ENCODE measurements around the gene PRKCZ. TPM values are rescaled to one million over a fixed set of nuclear protein-coding genes. Genes with fewer than 3 reads are reported as not detected.

The PRKCZ gene
- total RNA-seq, 2 experiments from 2014 or later, result 17.8 to 19.0 TPM

GRCh38 chr1:2127187-2128145, 77.3 kb downstream of the PRKCZ start:
- H3K36me3 Mint-ChIP-seq (ENCODE audit: low read depth), result no peaks in the 10 kb centered on the region
- H3K27ac ChIP-seq (ENCODE audit: low read depth in 1 of 2, low read length in 2 of 2), result no peak overlapping the region
- H3K4me1 Mint-ChIP-seq (ENCODE audit: low read depth), result peaks cover 19% of the 10 kb centered on the region
- intact Hi-C loops (cut with DNase I, micrococcal nuclease), result no loop called here
- peaks cover 25% of the 10 kb centered on the region for H3K4me1 ChIP-seq (ENCODE audit: insufficient read depth, low read length)
- no peaks in the 10 kb centered on the region for H3K9me3 Mint-ChIP-seq
- CTCF ChIA-PET, result interaction anchor here (2.1 kb wide), 1 partner anchor 13 kb away, joined by 7 read pairs; no protein-coding TSS in a partner anchor
- H3K27ac Mint-ChIP-seq, result no peak overlapping the region
- peak in 1 of 14 experiments; percentile 7 for DNase-seq
- no peaks in the 10 kb centered on the region for H3K36me3 ChIP-seq (ENCODE audit: insufficient read depth, low read length)
- no peaks in the 10 kb centered on the region for H3K27me3 ChIP-seq (ENCODE audit: control insufficient read depth in 1 of 2, insufficient read depth in 2 of 2, low read length in 2 of 2)
- no peaks in the 10 kb centered on the region for H3K27me3 Mint-ChIP-seq
- peak overlapping the region; percentile 12 for H3K4me3 ChIP-seq (ENCODE audit: low read length)
- no peak for TF ChIP-seq CTCF (IDR thresholded peaks at IDR 0.05)
- POLR2A ChIA-PET, result interaction anchor here (1.1 kb wide), 1 partner anchor 36 kb away, joined by 3 read pairs; no protein-coding TSS in a partner anchor
- H3K9me3 ChIP-seq (ENCODE audit: control insufficient read depth in 1 of 2, insufficient read depth in 1 of 2, low read length in 2 of 2), result no peaks in the 10 kb centered on the region
- peak overlapping the region; percentile 77 for H3K4me3 Mint-ChIP-seq
- no peak for ATAC-seq (ENCODE audit: poor library complexity)

GRCh38 chr1:2128189-2128901, 78.1 kb downstream of the PRKCZ start:
- Mint-ChIP-seq H3K4me3 (no peak overlapping the region), H3K9me3 (no peaks in the 10 kb centered on the region), H3K36me3 (ENCODE audit: low read depth) (peaks cover 4% of the 10 kb centered on the region), H3K4me1 (ENCODE audit: low read depth) (peaks cover 27% of the 10 kb centered on the region), H3K27me3 (no peaks in the 10 kb centered on the region), H3K27ac (no peak overlapping the region)
- Histone ChIP-seq H3K9me3 (ENCODE audit: control insufficient read depth in 1 of 2, insufficient read depth in 1 of 2, low read length in 2 of 2) (no peaks in the 10 kb centered on the region), H3K4me1 (ENCODE audit: insufficient read depth, low read length) (peaks cover 31% of the 10 kb centered on the region), H3K27me3 (ENCODE audit: control insufficient read depth in 1 of 2, insufficient read depth in 2 of 2, low read length in 2 of 2) (no peaks in the 10 kb centered on the region), H3K4me3 (ENCODE audit: low read length) (no peak overlapping the region), H3K27ac (ENCODE audit: low read depth in 1 of 2, low read length in 2 of 2) (no peak overlapping the region), H3K36me3 (ENCODE audit: insufficient read depth, low read length) (no peaks in the 10 kb centered on the region)
- TF ChIP-seq CTCF (IDR thresholded peaks at IDR 0.05), result no peak
- POLR2A ChIA-PET, result interaction anchor here (1.1 kb wide), 1 partner anchor 35 kb away, joined by 3 read pairs; no protein-coding TSS in a partner anchor
- intact Hi-C loops (cut with DNase I, micrococcal nuclease), result no loop called here
- no peak for DNase-seq
- no peak for ATAC-seq (ENCODE audit: poor library complexity)
- CTCF ChIA-PET, result interaction anchor here (2.1 kb wide), 1 partner anchor 12 kb away, joined by 7 read pairs; no protein-coding TSS in a partner anchor

GRCh38 chr1:2129256-2129943, 79.2 kb downstream of the PRKCZ start:
- Histone ChIP-seq H3K36me3 (ENCODE audit: insufficient read depth, low read length) (no peaks in the 10 kb centered on the region), H3K9me3 (ENCODE audit: control insufficient read depth in 1 of 2, insufficient read depth in 1 of 2, low read length in 2 of 2) (no peaks in the 10 kb centered on the region), H3K27ac (ENCODE audit: low read depth in 1 of 2, low read length in 2 of 2) (no peak overlapping the region), H3K4me1 (ENCODE audit: insufficient read depth, low read length) (peaks cover 38% of the 10 kb centered on the region), H3K4me3 (ENCODE audit: low read length) (no peak overlapping the region), H3K27me3 (ENCODE audit: control insufficient read depth in 1 of 2, insufficient read depth in 2 of 2, low read length in 2 of 2) (no peaks in the 10 kb centered on the region)
- Mint-ChIP-seq H3K4me3 (no peak overlapping the region), H3K27me3 (no peaks in the 10 kb centered on the region), H3K4me1 (ENCODE audit: low read depth) (peaks cover 31% of the 10 kb centered on the region), H3K9me3 (no peaks in the 10 kb centered on the region), H3K36me3 (ENCODE audit: low read depth) (peaks cover 4% of the 10 kb centered on the region), H3K27ac (no peak overlapping the region)
- CTCF ChIA-PET, result no interaction called here
- no peak for TF ChIP-seq CTCF (IDR thresholded peaks at IDR 0.05)
- no peak for ATAC-seq (ENCODE audit: poor library complexity)
- POLR2A ChIA-PET, result no interaction called here
- DNase-seq, result no peak
- intact Hi-C loops (cut with DNase I, micrococcal nuclease), result no loop called here
